Prostate gland (tissue), 2 donors: ENCODE data around the gene SLC1A2.

Source experiments
- CTCF ChIP-seq, 4 experiments: fragments of 200-600 bp in 2 of 4; fragments of 450-650 bp in 2 of 4; sonication (generic) in 2 of 4; IDR thresholded peaks; 1 replicate in 3 of 4; 2 replicates in 1 of 4; pipeline ENCODE4 v1.5.1; 2016 to 2019; ENCODE audit warnings: antibody characterized with exemption in 4 of 4, mild to moderate bottlenecking in 2 of 4, moderate library complexity in 2 of 4
- POLR2AphosphoS5 ChIP-seq: sonication (generic); formaldehyde crosslinking; IDR thresholded peaks from one replicate; pipeline ENCODE4 v1.6.1; 2017; ENCODE audit warnings: antibody characterized with exemption

DNA sequence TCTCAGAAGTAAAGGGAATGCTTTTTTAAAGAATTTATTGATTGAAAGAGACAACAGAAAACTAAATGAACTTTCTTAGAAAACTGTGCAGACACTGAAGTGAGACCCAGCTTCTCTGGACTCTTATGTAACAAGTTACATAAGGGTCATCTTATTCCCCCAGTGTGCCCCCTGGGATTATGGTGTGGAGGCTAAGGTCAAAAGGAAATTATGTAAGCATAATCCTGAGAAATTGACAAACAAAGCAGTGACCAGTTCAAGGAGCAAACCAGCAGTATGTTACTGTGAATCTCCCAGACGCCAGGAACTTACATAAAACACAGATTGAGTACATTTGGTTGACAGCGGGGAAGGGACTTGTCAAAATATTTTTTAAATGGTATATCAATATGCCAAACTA, 78.6 kb downstream of the SLC1A2 start:
- TF ChIP-seq CTCF (IDR thresholded peaks at IDR 0.05) (no peak), POLR2AphosphoS5 (no peak)
